Activated CD4-positive, alpha-beta T cell treated with anti-CD3 and anti-CD28 coated beads for 36 hours (primary cell): ENCODE measurements around the gene SMTNL1. TPM values are rescaled to one million over a fixed set of nuclear protein-coding genes. Genes with fewer than 3 reads are reported as not detected.

Experiments used
- ATAC-seq: fragments of 200-7000 bp; cut with Tn5 transposase; one replicate; pipeline ENCODE4 v1.10.0; 2021; ENCODE audit warnings: mild to moderate bottlenecking, moderate library complexity
- CTCF ChIA-PET: fragments of 350-600 bp; sonication (Branson Sonifier 250); formaldehyde crosslinking; loops from one replicate; lab custom pipeline; 2021; ENCODE audit warnings: antibody characterized with exemption; lab: Charles Lee
- POLR2A ChIA-PET: fragments of 350-600 bp; sonication (Branson Sonifier 250); formaldehyde crosslinking; loops from one replicate; lab custom pipeline; 2021; ENCODE audit warnings: antibody characterized with exemption, inconsistent platforms; lab: Charles Lee
- DNase-seq: peaks from one replicate; pipeline ENCODE4 v3.0.0-alpha.2; 2020
- H3K27ac Mint-ChIP-seq: one replicate; pipeline ENCODE4 v1.8.0; 2021; ENCODE audit warnings: mixed read lengths
- H3K27me3 Mint-ChIP-seq: one replicate; pipeline ENCODE4 v1.8.0; 2021; ENCODE audit warnings: mixed read lengths
- H3K36me3 Mint-ChIP-seq: one replicate; pipeline ENCODE4 v1.8.0; 2021; ENCODE audit warnings: low read depth, mixed read lengths
- H3K4me1 Mint-ChIP-seq: one replicate; pipeline ENCODE4 v1.8.0; 2021; ENCODE audit warnings: mixed read lengths
- H3K4me3 Mint-ChIP-seq: one replicate; pipeline ENCODE4 v1.8.0; 2021; ENCODE audit warnings: mild to moderate bottlenecking, moderate library complexity, mixed read lengths
- H3K9me3 Mint-ChIP-seq: one replicate; pipeline ENCODE4 v1.8.0; 2021; ENCODE audit warnings: low read depth, mixed read lengths
- intact Hi-C, 2 experiments: fragments of 100-400 bp; cut with DNase I in 1 of 2; cut with micrococcal nuclease in 1 of 2; formaldehyde crosslinking; loops; one replicate each; pipeline versions ENCODE4 v1.14.2 to v1.15.1; 2022 to 2024; cut with DNase I, micrococcal nuclease
- total RNA-seq, 2 experiments: library from RNA; stranded (reverse); gene quantifications; one replicate each; pipeline ENCODE4 v1.2.3, GENCODE V29; 2021

SMTNL1 gene
- total RNA-seq, 2 experiments from 2014 or later = not detected

- intact Hi-C loops = no loop called here
- Mint-ChIP-seq H3K4me3 (no peak overlapping the region), H3K27me3 (no peaks in the 10 kb centered on the region), H3K4me1 (no peaks in the 10 kb centered on the region), H3K27ac (no peak overlapping the region), H3K9me3 (no peaks in the 10 kb centered on the region), H3K36me3 (peaks cover 28% of the 10 kb centered on the region)
- CTCF ChIA-PET = interaction anchor here (0.7 to 1.0 kb wide), 2 partner anchors 14 to 45 kb away, joined by 3 to 5 read pairs; no protein-coding TSS in a partner anchor
- peak; percentile 93 for ATAC-seq
- DNase-seq = peak; percentile 69
- POLR2A ChIA-PET = no interaction called here
Observed at GRCh38 chr11:57499413-57499982, 37.9 kb upstream of the SMTNL1 start.

- Mint-ChIP-seq H3K4me1 (no peaks in the 10 kb centered on the region), H3K36me3 (peaks cover 29% of the 10 kb centered on the region), H3K27me3 (no peaks in the 10 kb centered on the region), H3K27ac (no peak overlapping the region), H3K9me3 (no peaks in the 10 kb centered on the region), H3K4me3 (no peak overlapping the region)
- intact Hi-C loops = no loop called here
- CTCF ChIA-PET = interaction anchor here (1.0 to 1.4 kb wide), 3 partner anchors 8 to 21 kb away, joined by 3 to 6 read pairs (median 4); no protein-coding TSS in a partner anchor
- POLR2A ChIA-PET = no interaction called here
- ATAC-seq (no peak), DNase-seq (no peak)
Observed at GRCh38 chr11:57499983-57500461, 37.4 kb upstream of the SMTNL1 start.

- Mint-ChIP-seq H3K36me3 (peaks cover 29% of the 10 kb centered on the region), H3K9me3 (no peaks in the 10 kb centered on the region), H3K27me3 (no peaks in the 10 kb centered on the region), H3K27ac (no peak overlapping the region), H3K4me1 (no peaks in the 10 kb centered on the region), H3K4me3 (no peak overlapping the region)
- intact Hi-C loops = no loop called here
- CTCF ChIA-PET = interaction anchor here (1.0 to 1.4 kb wide), 2 partner anchors 9 to 20 kb away, joined by 4 to 6 read pairs; no protein-coding TSS in a partner anchor
- no peak for ATAC-seq
- POLR2A ChIA-PET = no interaction called here
- no peak for DNase-seq
Observed at GRCh38 chr11:57500515-57500914, 36.9 kb upstream of the SMTNL1 start.

- H3K4me1 Mint-ChIP-seq = no peaks in the 10 kb centered on the region
- H3K27me3 Mint-ChIP-seq = no peaks in the 10 kb centered on the region
- ATAC-seq (no peak), DNase-seq (no peak)
- H3K36me3 Mint-ChIP-seq = peaks cover 26% of the 10 kb centered on the region
- no peak overlapping the region for H3K27ac Mint-ChIP-seq
- ChIA-PET POLR2A (no interaction called here), CTCF (interaction anchor here (1.0 to 2.6 kb wide), 4 partner anchors 7 to 26 kb away, joined by 4 to 19 read pairs (median 12); no protein-coding TSS in a partner anchor)
- intact Hi-C loops = no loop called here
- no peaks in the 10 kb centered on the region for H3K9me3 Mint-ChIP-seq
- H3K4me3 Mint-ChIP-seq = no peak overlapping the region
Observed at GRCh38 chr11:57500926-57501325, 36.5 kb upstream of the SMTNL1 start.

GRCh38 chr11:57501953-57502352, 35.4 kb upstream of the SMTNL1 start:
- H3K4me1 Mint-ChIP-seq = no peaks in the 10 kb centered on the region
- POLR2A ChIA-PET = interaction anchor here (0.9 kb wide), 1 partner anchor 8 kb away, joined by 3 read pairs; no protein-coding TSS in a partner anchor
- no peak for ATAC-seq
- no peak for DNase-seq
- no peak overlapping the region for H3K27ac Mint-ChIP-seq
- H3K36me3 Mint-ChIP-seq = peaks cover 29% of the 10 kb centered on the region
- intact Hi-C loops = no loop called here
- no peaks in the 10 kb centered on the region for H3K27me3 Mint-ChIP-seq
- H3K4me3 Mint-ChIP-seq = no peak overlapping the region
- CTCF ChIA-PET = interaction anchor here (0.7 to 2.6 kb wide), 8 partner anchors 8 to 42 kb away, joined by 3 to 19 read pairs (median 5); partner anchors contain the start of gene RTN4RL2
- H3K9me3 Mint-ChIP-seq = no peaks in the 10 kb centered on the region

- Mint-ChIP-seq H3K27ac (no peak overlapping the region), H3K27me3 (no peaks in the 10 kb centered on the region), H3K4me3 (no peak overlapping the region), H3K9me3 (no peaks in the 10 kb centered on the region), H3K4me1 (no peaks in the 10 kb centered on the region), H3K36me3 (peaks cover 29% of the 10 kb centered on the region)
- CTCF ChIA-PET = interaction anchor here (0.6 to 2.6 kb wide), 9 partner anchors 9 to 106 kb away, joined by 3 to 19 read pairs (median 4); partner anchors contain the start of gene RTN4RL2
- DNase-seq (no peak), ATAC-seq (no peak)
- intact Hi-C loops = no loop called here
- POLR2A ChIA-PET = interaction anchor here (0.9 kb wide), 1 partner anchor 9 kb away, joined by 3 read pairs; no protein-coding TSS in a partner anchor
Observed at GRCh38 chr11:57502376-57502775, 35.0 kb upstream of the SMTNL1 start.

GRCh38 chr11:57502870-57503269, 34.5 kb upstream of the SMTNL1 start:
- ChIA-PET POLR2A (interaction anchor here (0.9 kb wide), 1 partner anchor 9 kb away, joined by 3 read pairs; no protein-coding TSS in a partner anchor), CTCF (interaction anchor here (0.6 to 2.6 kb wide), 8 partner anchors 9 to 106 kb away, joined by 4 to 19 read pairs (median 5); partner anchors contain the start of gene RTN4RL2)
- Mint-ChIP-seq H3K36me3 (peaks cover 29% of the 10 kb centered on the region), H3K27me3 (no peaks in the 10 kb centered on the region), H3K9me3 (no peaks in the 10 kb centered on the region), H3K4me1 (no peaks in the 10 kb centered on the region), H3K4me3 (no peak overlapping the region), H3K27ac (no peak overlapping the region)
- no peak for ATAC-seq
- intact Hi-C loops = no loop called here
- no peak for DNase-seq

- Mint-ChIP-seq H3K9me3 (no peaks in the 10 kb centered on the region), H3K4me1 (no peaks in the 10 kb centered on the region), H3K27ac (no peak overlapping the region), H3K36me3 (peaks cover 21% of the 10 kb centered on the region), H3K27me3 (no peaks in the 10 kb centered on the region), H3K4me3 (no peak overlapping the region)
- POLR2A ChIA-PET = interaction anchor here (0.7 kb wide), 2 partner anchors 9 to 1501 kb away, joined by 3 to 8 read pairs; no protein-coding TSS in a partner anchor
- ATAC-seq (no peak), DNase-seq (no peak)
- intact Hi-C loops = no loop called here
- CTCF ChIA-PET = interaction anchor here (1.0 to 5.0 kb wide), 4 partner anchors 9 to 22 kb away, joined by 3 to 36 read pairs (median 14); no protein-coding TSS in a partner anchor
Observed at GRCh38 chr11:57504511-57504910, 32.9 kb upstream of the SMTNL1 start.

GRCh38 chr11:57506522-57506921, 30.9 kb upstream of the SMTNL1 start:
- no peaks in the 10 kb centered on the region for H3K9me3 Mint-ChIP-seq
- no peak overlapping the region for H3K4me3 Mint-ChIP-seq
- no peak for DNase-seq
- no peaks in the 10 kb centered on the region for H3K27me3 Mint-ChIP-seq
- CTCF ChIA-PET = interaction anchor here (0.9 to 5.0 kb wide), 6 partner anchors 8 to 23 kb away, joined by 3 to 36 read pairs (median 6); partner anchors contain the start of gene SLC43A1
- intact Hi-C loops = no loop called here
- no peak for ATAC-seq
- POLR2A ChIA-PET = no interaction called here
- H3K4me1 Mint-ChIP-seq = peaks cover 2% of the 10 kb centered on the region
- H3K36me3 Mint-ChIP-seq = peaks cover 13% of the 10 kb centered on the region
- H3K27ac Mint-ChIP-seq = no peak overlapping the region

GRCh38 chr11:57508341-57509170, 28.8 kb upstream of the SMTNL1 start:
- DNase-seq = no peak
- H3K4me3 Mint-ChIP-seq = no peak overlapping the region
- no peaks in the 10 kb centered on the region for H3K9me3 Mint-ChIP-seq
- POLR2A ChIA-PET = no interaction called here
- intact Hi-C loops = no loop called here
- H3K4me1 Mint-ChIP-seq = peaks cover 22% of the 10 kb centered on the region
- ATAC-seq = no peak
- no peaks in the 10 kb centered on the region for H3K27me3 Mint-ChIP-seq
- CTCF ChIA-PET = interaction anchor here (1.3 to 5.0 kb wide), 3 partner anchors 10 to 18 kb away, joined by 4 to 36 read pairs (median 23); no protein-coding TSS in a partner anchor
- H3K36me3 Mint-ChIP-seq = peaks cover 12% of the 10 kb centered on the region
- no peak overlapping the region for H3K27ac Mint-ChIP-seq
